Measurements from ENCODE around the gene TRIM66.

- no peak for TF ChIP-seq POLR2A (IDR thresholded peaks at IDR 0.05; ENCODE audit: low read length)
- TF ChIP-seq GATA1 (IDR thresholded peaks at IDR 0.05; ENCODE audit: low read depth, low read length): no peak
These were observed 40.3 kb upstream of the TRIM66 start for GRCh38 chr11:8722809-8723208.
